Ishikawa (cell line): ENCODE results near the gene MEGF11.

Experiments
- CEBPB ChIP-seq: IDR thresholded peaks from 2 replicates; pipeline ENCODE4 v1.6.1; 2012
- CREB1 ChIP-seq: IDR thresholded peaks from 2 replicates; pipeline ENCODE4 v1.6.1; 2012; ENCODE audit warnings: low read depth
- EGR1 ChIP-seq: IDR thresholded peaks from 2 replicates; pipeline ENCODE4 v1.6.1; 2012
- EP300 ChIP-seq: IDR thresholded peaks from 2 replicates; pipeline ENCODE4 v1.6.1; 2012; ENCODE audit warnings: borderline replicate concordance
- FOXM1 ChIP-seq: IDR thresholded peaks from 2 replicates; pipeline ENCODE4 v1.6.1; 2012; ENCODE audit warnings: low read depth, borderline replicate concordance
- NFIC ChIP-seq: IDR thresholded peaks from 2 replicates; pipeline ENCODE4 v1.6.1; 2012
- RAD21 ChIP-seq: IDR thresholded peaks from 2 replicates; pipeline ENCODE4 v1.6.1; 2012; ENCODE audit warnings: low read depth
- TAF1 ChIP-seq: IDR thresholded peaks from 2 replicates; pipeline ENCODE4 v1.6.1; 2012; ENCODE audit warnings: low read depth, mild to moderate bottlenecking
- TCF12 ChIP-seq: IDR thresholded peaks from 2 replicates; pipeline ENCODE4 v1.6.1; 2012; ENCODE audit warnings: low read depth
- TEAD4 ChIP-seq: IDR thresholded peaks from 2 replicates; pipeline ENCODE4 v1.6.1; 2012
- YY1 ChIP-seq: IDR thresholded peaks from 2 replicates; pipeline ENCODE4 v1.6.1; 2012; ENCODE audit warnings: low read depth
- ZBTB7A ChIP-seq: IDR thresholded peaks from 2 replicates; pipeline ENCODE4 v1.6.1; 2012; ENCODE audit warnings: low read depth
- TF ChIP-seq, protein P1 (sequence below): IDR thresholded peaks from 2 replicates; pipeline ENCODE4 v1.6.1; 2012
- TF ChIP-seq, protein P2 (sequence below): IDR thresholded peaks from 2 replicates; pipeline ENCODE4 v1.6.1; 2012; ENCODE audit warnings: low read depth, mild to moderate bottlenecking
- TF ChIP-seq, protein P3 (sequence below): IDR thresholded peaks from 2 replicates; pipeline ENCODE4 v1.6.1; 2012

Gene MEGF11

DNA sequence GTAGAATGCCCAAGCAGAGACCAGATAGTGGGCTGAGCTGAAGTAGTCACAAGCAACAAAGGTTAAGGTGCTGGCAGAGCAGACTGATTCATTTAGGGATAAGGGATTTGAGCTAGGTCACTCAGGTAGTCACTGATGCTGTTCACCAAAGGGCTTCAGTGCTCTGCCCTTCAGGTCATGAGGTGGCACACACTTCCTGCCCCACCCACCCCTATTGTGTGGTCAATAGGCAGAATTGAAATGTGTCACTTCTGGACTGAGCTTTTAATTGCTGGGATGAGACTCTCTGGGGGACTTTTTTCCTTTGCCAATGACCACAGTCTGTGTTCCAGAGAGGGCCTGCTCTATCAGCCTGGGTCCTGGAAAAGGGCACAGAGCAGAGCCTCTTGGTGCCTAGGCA, 37.0 kb upstream of the MEGF11 start:
- no peak for TF ChIP-seq TAF1
- TF ChIP-seq TCF12 = no peak
- TF ChIP-seq, protein P1, sequence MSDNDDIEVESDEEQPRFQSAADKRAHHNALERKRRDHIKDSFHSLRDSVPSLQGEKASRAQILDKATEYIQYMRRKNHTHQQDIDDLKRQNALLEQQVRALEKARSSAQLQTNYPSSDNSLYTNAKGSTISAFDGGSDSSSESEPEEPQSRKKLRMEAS = no peak
- TF ChIP-seq YY1 = no peak
- TF ChIP-seq CREB1 = no peak
- TF ChIP-seq EGR1 = no peak
- TF ChIP-seq, protein P2, sequence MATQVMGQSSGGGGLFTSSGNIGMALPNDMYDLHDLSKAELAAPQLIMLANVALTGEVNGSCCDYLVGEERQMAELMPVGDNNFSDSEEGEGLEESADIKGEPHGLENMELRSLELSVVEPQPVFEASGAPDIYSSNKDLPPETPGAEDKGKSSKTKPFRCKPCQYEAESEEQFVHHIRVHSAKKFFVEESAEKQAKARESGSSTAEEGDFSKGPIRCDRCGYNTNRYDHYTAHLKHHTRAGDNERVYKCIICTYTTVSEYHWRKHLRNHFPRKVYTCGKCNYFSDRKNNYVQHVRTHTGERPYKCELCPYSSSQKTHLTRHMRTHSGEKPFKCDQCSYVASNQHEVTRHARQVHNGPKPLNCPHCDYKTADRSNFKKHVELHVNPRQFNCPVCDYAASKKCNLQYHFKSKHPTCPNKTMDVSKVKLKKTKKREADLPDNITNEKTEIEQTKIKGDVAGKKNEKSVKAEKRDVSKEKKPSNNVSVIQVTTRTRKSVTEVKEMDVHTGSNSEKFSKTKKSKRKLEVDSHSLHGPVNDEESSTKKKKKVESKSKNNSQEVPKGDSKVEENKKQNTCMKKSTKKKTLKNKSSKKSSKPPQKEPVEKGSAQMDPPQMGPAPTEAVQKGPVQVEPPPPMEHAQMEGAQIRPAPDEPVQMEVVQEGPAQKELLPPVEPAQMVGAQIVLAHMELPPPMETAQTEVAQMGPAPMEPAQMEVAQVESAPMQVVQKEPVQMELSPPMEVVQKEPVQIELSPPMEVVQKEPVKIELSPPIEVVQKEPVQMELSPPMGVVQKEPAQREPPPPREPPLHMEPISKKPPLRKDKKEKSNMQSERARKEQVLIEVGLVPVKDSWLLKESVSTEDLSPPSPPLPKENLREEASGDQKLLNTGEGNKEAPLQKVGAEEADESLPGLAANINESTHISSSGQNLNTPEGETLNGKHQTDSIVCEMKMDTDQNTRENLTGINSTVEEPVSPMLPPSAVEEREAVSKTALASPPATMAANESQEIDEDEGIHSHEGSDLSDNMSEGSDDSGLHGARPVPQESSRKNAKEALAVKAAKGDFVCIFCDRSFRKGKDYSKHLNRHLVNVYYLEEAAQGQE = no peak
- no peak for TF ChIP-seq NFIC
- no peak for TF ChIP-seq EP300
- TF ChIP-seq RAD21 = no peak
- no peak for TF ChIP-seq FOXM1
- no peak for TF ChIP-seq ZBTB7A
- no peak for TF ChIP-seq CEBPB
- TF ChIP-seq, protein P3, sequence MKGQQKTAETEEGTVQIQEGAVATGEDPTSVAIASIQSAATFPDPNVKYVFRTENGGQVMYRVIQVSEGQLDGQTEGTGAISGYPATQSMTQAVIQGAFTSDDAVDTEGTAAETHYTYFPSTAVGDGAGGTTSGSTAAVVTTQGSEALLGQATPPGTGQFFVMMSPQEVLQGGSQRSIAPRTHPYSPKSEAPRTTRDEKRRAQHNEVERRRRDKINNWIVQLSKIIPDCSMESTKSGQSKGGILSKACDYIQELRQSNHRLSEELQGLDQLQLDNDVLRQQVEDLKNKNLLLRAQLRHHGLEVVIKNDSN = no peak
- no peak for TF ChIP-seq TEAD4

DNA sequence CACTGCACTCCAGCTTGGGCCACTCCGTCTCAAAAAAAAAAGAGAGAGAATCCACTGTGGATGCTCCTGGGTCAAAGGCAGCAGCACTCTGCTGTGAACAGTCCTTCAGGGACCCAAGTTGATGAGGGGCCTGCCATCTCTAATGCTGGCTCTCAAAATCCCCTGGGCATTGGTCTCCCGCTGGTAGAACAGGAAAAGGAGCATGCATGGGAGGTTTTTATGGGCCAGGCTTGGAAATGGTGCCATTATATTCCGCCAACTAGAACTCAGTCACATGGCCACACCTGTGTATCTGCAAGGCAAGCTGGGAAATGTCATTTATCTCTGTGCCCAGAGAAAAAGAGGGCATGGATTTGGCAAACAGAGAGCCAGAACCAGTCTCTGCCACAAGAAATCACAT, 36.5 kb upstream of the MEGF11 start:
- TF ChIP-seq YY1 = no peak
- TF ChIP-seq, protein P2 = no peak

DNA sequence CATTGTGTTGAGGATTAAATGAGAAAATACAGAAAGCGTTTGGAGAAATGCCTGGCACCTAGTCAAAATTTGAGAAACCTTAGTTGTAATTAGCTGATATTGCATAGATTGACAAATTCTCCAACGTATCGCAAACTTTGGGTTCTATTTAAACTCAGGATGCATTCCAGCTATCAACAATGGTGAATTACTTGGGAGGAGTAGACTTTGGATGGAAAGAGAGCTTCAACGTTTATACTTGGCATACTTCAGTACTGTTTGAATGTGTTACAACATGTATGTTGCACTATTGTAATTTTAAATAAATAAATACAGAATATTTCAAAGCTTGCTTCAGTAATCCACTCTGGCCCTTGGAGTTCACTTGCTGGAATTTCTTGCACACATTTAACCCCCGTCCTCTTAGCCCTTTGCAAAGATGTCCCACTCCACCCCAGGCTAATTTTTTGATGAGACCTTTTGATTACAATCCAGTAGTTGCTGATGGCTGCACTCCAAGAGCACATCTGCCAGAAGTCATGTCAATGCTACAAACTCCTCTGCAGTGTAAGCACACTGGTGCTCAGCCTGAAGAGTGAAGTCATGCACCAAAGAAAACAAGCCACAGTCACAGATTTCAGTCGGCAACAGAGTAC, 35.1 kb upstream of the MEGF11 start:
- TF ChIP-seq, protein P2 = no peak
- TF ChIP-seq TAF1 (no peak), TEAD4 (no peak), YY1 (no peak)

DNA sequence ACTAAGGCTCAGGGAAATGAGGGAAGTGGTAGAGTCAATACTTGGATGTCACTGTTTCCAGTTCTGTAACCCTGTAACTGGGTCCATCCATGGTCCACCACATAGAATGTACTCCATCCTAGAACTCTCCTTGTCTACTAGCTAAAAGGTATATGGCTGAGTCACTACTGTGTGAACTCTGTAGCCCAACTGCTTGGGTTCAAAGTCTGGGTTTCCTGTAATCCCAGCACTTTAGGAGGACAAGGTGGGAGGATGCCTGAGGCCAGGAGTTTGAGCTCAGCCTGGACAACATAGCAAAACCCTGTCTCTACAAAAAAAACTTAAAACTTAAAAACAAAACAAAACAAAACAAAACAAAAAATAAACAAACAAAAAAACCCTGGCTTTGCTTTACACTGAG, 34.5 kb upstream of the MEGF11 start:
- TF ChIP-seq, protein P3 = no peak
- TF ChIP-seq TEAD4 (no peak), EP300 (no peak), NFIC (no peak), RAD21 (no peak), CREB1 (no peak), YY1 (no peak), TAF1 (no peak), TCF12 (no peak), EGR1 (no peak), CEBPB (no peak), ZBTB7A (no peak), FOXM1 (no peak)
- TF ChIP-seq, protein P2 = no peak
- TF ChIP-seq, protein P1 = no peak
